Uterus (tissue), 2 donors: ENCODE data around the gene RFPL3.

Experiments used
- CTCF ChIP-seq, 4 experiments: fragments of 200-600 bp in 2 of 4; fragments of 450-650 bp in 2 of 4; sonication (generic) in 2 of 4; IDR thresholded peaks; one replicate each; pipeline ENCODE4 v1.5.1; 2016 to 2019; ENCODE audit warnings: antibody characterized with exemption in 4 of 4, mild to moderate bottlenecking in 2 of 4, moderate library complexity in 1 of 4
- POLR2A ChIP-seq, 2 donors: fragments of 450-650 bp; IDR thresholded peaks; one replicate each; pipeline ENCODE4 v1.6.1; 2016; ENCODE audit warnings: antibody characterized with exemption in 2 of 2, mild to moderate bottlenecking in 1 of 2, moderate library complexity in 1 of 2

DNA sequence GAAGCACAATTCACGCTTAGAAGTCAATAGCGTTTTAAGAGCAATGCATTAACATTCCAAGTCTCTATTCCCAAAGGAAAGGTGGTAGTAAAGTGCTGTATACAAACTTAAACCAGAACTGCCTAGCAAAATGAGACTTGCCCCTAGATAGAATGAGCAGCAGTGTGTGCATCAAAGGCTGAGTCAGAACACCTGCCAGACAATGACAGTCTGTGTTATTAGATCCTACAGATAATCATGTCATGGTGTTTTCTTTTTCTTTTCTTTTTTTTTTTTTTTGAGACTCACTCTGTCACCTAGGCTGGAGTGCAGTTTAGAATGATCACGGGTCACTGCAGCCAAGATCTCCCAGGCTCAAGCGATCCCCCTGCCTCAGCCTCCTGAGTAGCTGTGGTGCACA lies 52.8 kb downstream of the RFPL3 start:
- TF ChIP-seq CTCF (IDR thresholded peaks at IDR 0.05) (no peak), POLR2A (IDR thresholded peaks at IDR 0.05) (no peak)
